NCI-H128 (cell line): ENCODE data around the gene KRT81.
"Not testable (repeated sequence)": the region's sequence is repeated elsewhere in the genome, so short reads cannot be mapped to it uniquely, and the experiment has no call there.

Experiments
- DNase-seq: peaks from one replicate; lab custom pipeline; 2025; ENCODE audit not compliant: unreplicated experiment; lab: John Stamatoyannopoulos, UW

The KRT81 gene

GRCh38 chr12:52243856-52244614 lies 47.3 kb downstream of the KRT81 start:
- DNase-seq: no peak

- DNase-seq: no peak
Measured at GRCh38 chr12:52243259-52243855, 48.0 kb downstream of the KRT81 start.

- DNase-seq: no peak
Measured at GRCh38 chr12:52242442-52243258, 48.7 kb downstream of the KRT81 start.

- DNase-seq: no peak
Measured at GRCh38 chr12:52241205-52241842, 50.0 kb downstream of the KRT81 start.

- not testable (repeated sequence) for DNase-seq
Measured at GRCh38 chr12:52240247-52240646, 51.1 kb downstream of the KRT81 start.

- DNase-seq: no peak
Measured at GRCh38 chr12:52239767-52240166, 51.6 kb downstream of the KRT81 start.

- DNase-seq: no peak
Measured at GRCh38 chr12:52238916-52239646, 52.3 kb downstream of the KRT81 start.

- no peak for DNase-seq
Measured at GRCh38 chr12:52238207-52238840, 53.0 kb downstream of the KRT81 start.

- no peak for DNase-seq
Measured at GRCh38 chr12:52236386-52237050, 54.8 kb downstream of the KRT81 start.
